SK-N-SH treated with all-trans-retinoic acid at 6 μM for 48 hours (cell line): ENCODE measurements around the gene UBE2H.

Experiments used
- ATAC-seq: fragments of 200-7000 bp; cut with Tn5 transposase; 3 replicates; pipeline ENCODE4 v1.9.1; 2020; ENCODE audit warnings: mild to moderate bottlenecking, moderate library complexity
- ARNTL ChIP-seq: fragments of 450-650 bp; formaldehyde crosslinking; IDR thresholded peaks from 2 replicates; pipeline ENCODE4 v1.5.0; 2020; ENCODE audit warnings: low read depth, mild to moderate bottlenecking, moderate library complexity, borderline replicate concordance
- CREB5 ChIP-seq: fragments of 250-450 bp; sonication (Bioruptor Pico); IDR thresholded peaks from 2 replicates; pipeline ENCODE4 v1.5.1; 2020; ENCODE audit warnings: low read depth, mild to moderate bottlenecking, moderate library complexity
- CSDC2 ChIP-seq: fragments of 250-450 bp; sonication (Bioruptor Pico); IDR thresholded peaks from 2 replicates; pipeline ENCODE4 v1.5.0; 2020; ENCODE audit warnings: mild to moderate bottlenecking, moderate library complexity
- CSRNP3 ChIP-seq: fragments of 250-450 bp; sonication (Bioruptor Pico); IDR thresholded peaks from 2 replicates; pipeline ENCODE4 v1.5.1; 2021; ENCODE audit warnings: mild to moderate bottlenecking, moderate library complexity
- ESRRG ChIP-seq: fragments of 250-450 bp; sonication (Bioruptor Pico); IDR thresholded peaks from 2 replicates; pipeline ENCODE4 v1.6.1; 2021; ENCODE audit warnings: mild to moderate bottlenecking
- ISL1 ChIP-seq: fragments of 250-450 bp; sonication (Bioruptor Pico); IDR thresholded peaks from 2 replicates; pipeline ENCODE4 v2.1.2; 2022; ENCODE audit warnings: mild to moderate bottlenecking, moderate library complexity
- OSR1 ChIP-seq: fragments of 250-450 bp; sonication (Bioruptor Pico); IDR thresholded peaks from 2 replicates; pipeline ENCODE4 v1.8.0; 2022; ENCODE audit warnings: moderate library complexity, mild to moderate bottlenecking, inconsistent platforms
- PATZ1 ChIP-seq: fragments of 250-450 bp; sonication (Bioruptor Pico); IDR thresholded peaks from 2 replicates; pipeline ENCODE4 v1.8.0; 2020; ENCODE audit warnings: mild to moderate bottlenecking, moderate library complexity, borderline replicate concordance
- POU6F1 ChIP-seq: fragments of 250-450 bp; sonication (Bioruptor Pico); IDR thresholded peaks from 2 replicates; pipeline ENCODE4 v1.8.0; 2021; ENCODE audit warnings: low read depth, mild to moderate bottlenecking, moderate library complexity, borderline replicate concordance
- PPARA ChIP-seq: fragments of 250-450 bp; sonication (Bioruptor Pico); IDR thresholded peaks from 2 replicates; pipeline ENCODE4 v1.5.0; 2020; ENCODE audit warnings: mild to moderate bottlenecking, borderline replicate concordance
- RARB ChIP-seq: fragments of 250-450 bp; sonication (Bioruptor Pico); IDR thresholded peaks from 2 replicates; pipeline ENCODE4 v1.8.0; 2021; ENCODE audit warnings: mild to moderate bottlenecking, moderate library complexity
- SNAI2 ChIP-seq: fragments of 250-450 bp; sonication (Bioruptor Pico); IDR thresholded peaks from 2 replicates; pipeline ENCODE4 v1.5.0; 2020; ENCODE audit warnings: mild to moderate bottlenecking, moderate library complexity
- TOX ChIP-seq: fragments of 250-450 bp; sonication (Bioruptor Pico); IDR thresholded peaks from 2 replicates; pipeline ENCODE4 v1.8.0; 2021; ENCODE audit warnings: mild to moderate bottlenecking, moderate library complexity, borderline replicate concordance
- TSHZ2 ChIP-seq: fragments of 250-450 bp; sonication (Bioruptor Pico); IDR thresholded peaks from 2 replicates; pipeline ENCODE4 v1.5.0; 2020; ENCODE audit warnings: mild to moderate bottlenecking, moderate library complexity
- ZC3H10 ChIP-seq: fragments of 250-450 bp; sonication (Bioruptor Pico); IDR thresholded peaks from 2 replicates; pipeline ENCODE4 v1.5.1; 2021; ENCODE audit warnings: mild to moderate bottlenecking, moderate library complexity
- ZFP3 ChIP-seq: fragments of 250-450 bp; sonication (Bioruptor Pico); IDR thresholded peaks from 2 replicates; pipeline ENCODE4 v1.5.0; 2020; ENCODE audit warnings: mild to moderate bottlenecking, moderate library complexity
- ZFP30 ChIP-seq: fragments of 450-650 bp; formaldehyde crosslinking; IDR thresholded peaks from 2 replicates; pipeline ENCODE4 v1.5.0; 2022; ENCODE audit warnings: mild to moderate bottlenecking, moderate library complexity
- ZNF565 ChIP-seq: fragments of 450-650 bp; formaldehyde crosslinking; conservative IDR thresholded peaks from 2 replicates; pipeline ENCODE4 v1.5.0; 2020; ENCODE audit warnings: low read depth, mild to moderate bottlenecking, moderate library complexity
- ZNF70 ChIP-seq: fragments of 450-650 bp; formaldehyde crosslinking; IDR thresholded peaks from 2 replicates; pipeline ENCODE4 v1.5.0; 2020; ENCODE audit warnings: mild to moderate bottlenecking, moderate library complexity
- ZNF8 ChIP-seq: fragments of 450-650 bp; formaldehyde crosslinking; IDR thresholded peaks from 2 replicates; pipeline ENCODE4 v1.5.0; 2020; ENCODE audit warnings: mild to moderate bottlenecking, moderate library complexity

Gene UBE2H

GRCh38 chr7:129784437-129784782, 168.3 kb downstream of the UBE2H start:
- no peak for ATAC-seq
- TF ChIP-seq PPARA (CRISPR knock-in tag), result no peak
- no peak for TF ChIP-seq ESRRG (CRISPR knock-in tag)
- TF ChIP-seq ZC3H10 (CRISPR knock-in tag), result no peak
- no peak for TF ChIP-seq CSRNP3
- TF ChIP-seq RARB (CRISPR knock-in tag), result no peak
- no peak for TF ChIP-seq ZNF565 (CRISPR knock-in tag)
- no peak for TF ChIP-seq ZFP30 (CRISPR knock-in tag)
- TF ChIP-seq POU6F1 (CRISPR knock-in tag), result no peak
- no peak for TF ChIP-seq TSHZ2 (CRISPR knock-in tag)

GRCh38 chr7:129783584-129783919, 169.2 kb downstream of the UBE2H start:
- TF ChIP-seq ESRRG (CRISPR knock-in tag) (no peak), POU6F1 (CRISPR knock-in tag) (no peak), ZNF70 (no peak), ZNF565 (CRISPR knock-in tag) (no peak)
- no peak for ATAC-seq

GRCh38 chr7:129782818-129783583, 169.8 kb downstream of the UBE2H start:
- TF ChIP-seq TOX (CRISPR knock-in tag) (no peak), ZNF8 (CRISPR knock-in tag) (no peak), CSDC2 (CRISPR knock-in tag) (no peak), SNAI2 (CRISPR knock-in tag) (no peak), ZNF70 (no peak), OSR1 (CRISPR knock-in tag) (no peak), ZC3H10 (CRISPR knock-in tag) (no peak), ISL1 (CRISPR knock-in tag) (no peak), CSRNP3 (no peak)
- no peak; the same call in 2 of the 3 replicates for ATAC-seq

- peak; percentile 14 for ATAC-seq
- TF ChIP-seq CREB5 (CRISPR knock-in tag), result no peak
- TF ChIP-seq PPARA (CRISPR knock-in tag), result no peak
- no peak for TF ChIP-seq PATZ1 (CRISPR knock-in tag)
- no peak for TF ChIP-seq RARB (CRISPR knock-in tag)
- TF ChIP-seq ISL1 (CRISPR knock-in tag), result no peak
- TF ChIP-seq ZC3H10 (CRISPR knock-in tag), result no peak
- no peak for TF ChIP-seq ARNTL (CRISPR knock-in tag)
- no peak for TF ChIP-seq ZFP3 (CRISPR knock-in tag)
- no peak for TF ChIP-seq TOX (CRISPR knock-in tag)
These were observed 170.6 kb downstream of the UBE2H start for GRCh38 chr7:129781928-129782817.
